Measurements from ENCODE around the gene PLIN4.
"Not testable (repeated sequence)": the region's sequence is repeated elsewhere in the genome, so short reads cannot be mapped to it uniquely, and the experiment has no call there.

The PLIN4 gene, protein sequence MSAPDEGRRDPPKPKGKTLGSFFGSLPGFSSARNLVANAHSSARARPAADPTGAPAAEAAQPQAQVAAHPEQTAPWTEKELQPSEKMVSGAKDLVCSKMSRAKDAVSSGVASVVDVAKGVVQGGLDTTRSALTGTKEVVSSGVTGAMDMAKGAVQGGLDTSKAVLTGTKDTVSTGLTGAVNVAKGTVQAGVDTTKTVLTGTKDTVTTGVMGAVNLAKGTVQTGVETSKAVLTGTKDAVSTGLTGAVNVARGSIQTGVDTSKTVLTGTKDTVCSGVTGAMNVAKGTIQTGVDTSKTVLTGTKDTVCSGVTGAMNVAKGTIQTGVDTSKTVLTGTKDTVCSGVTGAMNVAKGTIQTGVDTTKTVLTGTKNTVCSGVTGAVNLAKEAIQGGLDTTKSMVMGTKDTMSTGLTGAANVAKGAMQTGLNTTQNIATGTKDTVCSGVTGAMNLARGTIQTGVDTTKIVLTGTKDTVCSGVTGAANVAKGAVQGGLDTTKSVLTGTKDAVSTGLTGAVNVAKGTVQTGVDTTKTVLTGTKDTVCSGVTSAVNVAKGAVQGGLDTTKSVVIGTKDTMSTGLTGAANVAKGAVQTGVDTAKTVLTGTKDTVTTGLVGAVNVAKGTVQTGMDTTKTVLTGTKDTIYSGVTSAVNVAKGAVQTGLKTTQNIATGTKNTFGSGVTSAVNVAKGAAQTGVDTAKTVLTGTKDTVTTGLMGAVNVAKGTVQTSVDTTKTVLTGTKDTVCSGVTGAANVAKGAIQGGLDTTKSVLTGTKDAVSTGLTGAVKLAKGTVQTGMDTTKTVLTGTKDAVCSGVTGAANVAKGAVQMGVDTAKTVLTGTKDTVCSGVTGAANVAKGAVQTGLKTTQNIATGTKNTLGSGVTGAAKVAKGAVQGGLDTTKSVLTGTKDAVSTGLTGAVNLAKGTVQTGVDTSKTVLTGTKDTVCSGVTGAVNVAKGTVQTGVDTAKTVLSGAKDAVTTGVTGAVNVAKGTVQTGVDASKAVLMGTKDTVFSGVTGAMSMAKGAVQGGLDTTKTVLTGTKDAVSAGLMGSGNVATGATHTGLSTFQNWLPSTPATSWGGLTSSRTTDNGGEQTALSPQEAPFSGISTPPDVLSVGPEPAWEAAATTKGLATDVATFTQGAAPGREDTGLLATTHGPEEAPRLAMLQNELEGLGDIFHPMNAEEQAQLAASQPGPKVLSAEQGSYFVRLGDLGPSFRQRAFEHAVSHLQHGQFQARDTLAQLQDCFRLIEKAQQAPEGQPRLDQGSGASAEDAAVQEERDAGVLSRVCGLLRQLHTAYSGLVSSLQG (N-terminal part only)
- total RNA-seq = 0.07 to 0.44 (median 0.39) reads per million in 3 experiments

DNA sequence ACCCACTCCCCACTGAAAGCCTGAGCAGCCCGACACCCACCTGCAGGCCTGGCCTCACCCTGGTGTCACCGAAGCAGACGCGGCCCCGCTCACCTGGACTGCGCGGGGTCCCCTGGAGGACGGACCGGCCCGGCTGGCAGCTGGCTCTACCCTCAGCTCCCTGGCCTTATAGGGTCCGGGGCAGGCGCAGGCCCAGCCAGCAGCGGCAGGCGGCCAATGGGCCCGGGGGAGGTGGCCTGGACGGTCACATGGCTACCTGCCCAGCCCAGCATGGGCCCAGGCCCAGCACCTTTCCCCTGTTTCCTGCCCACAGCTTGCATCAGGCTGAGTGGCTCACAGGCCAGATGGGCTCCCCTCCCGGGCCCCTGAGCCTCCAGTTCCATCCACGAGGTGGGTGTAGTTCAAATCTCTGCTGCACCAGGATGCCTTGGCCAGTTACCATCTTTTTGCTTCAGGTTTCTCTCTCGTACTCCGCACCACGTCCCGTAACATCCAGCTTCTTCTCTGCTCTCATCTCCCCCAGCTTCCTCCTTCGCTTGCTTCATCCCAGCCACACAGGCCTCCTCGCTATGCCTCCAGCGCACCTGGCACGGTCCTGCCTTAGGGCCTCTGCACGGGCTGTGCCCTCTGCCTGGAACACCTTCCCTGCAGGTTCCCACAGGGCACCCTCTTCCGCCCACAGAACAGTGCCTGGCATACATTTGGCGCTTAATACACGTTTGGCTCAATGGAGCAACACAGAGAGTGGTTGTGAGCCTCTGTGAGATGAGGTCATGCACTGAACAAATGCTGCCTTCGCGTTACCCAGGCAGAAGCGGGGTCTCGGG lies at the start of gene PLIN4:
Gene PLIN4 (minus strand): TSS at position 142 of the 827 bp plus-strand sequence. CDS start 214 bp downstream, outside the sequence.
- no peak for DNase-seq

DNA sequence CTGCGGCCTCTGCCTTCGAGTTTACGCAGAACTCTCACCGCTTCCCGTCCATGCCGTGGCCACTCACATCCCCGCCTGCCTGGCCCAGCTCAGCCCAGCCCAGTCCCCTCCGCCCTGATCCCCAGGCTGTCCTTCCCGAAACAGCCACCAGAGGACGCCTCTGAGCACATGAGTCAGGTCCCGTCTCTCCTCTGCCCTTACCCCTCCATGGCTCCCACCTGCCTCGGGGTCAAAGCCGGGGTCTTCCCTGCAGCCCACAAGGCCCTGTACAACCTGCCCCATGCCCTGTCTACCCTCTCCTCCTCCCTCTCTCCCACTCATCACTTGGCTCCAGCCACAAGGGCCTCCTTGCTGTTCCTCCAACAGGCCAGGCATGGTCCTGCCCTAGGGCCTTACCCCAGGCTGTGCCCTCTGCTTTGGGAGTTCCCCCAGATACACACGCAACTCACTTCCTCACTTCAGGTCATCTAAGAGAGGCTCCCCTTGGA lies 49.3 kb upstream of the PLIN4 start:
- DNase-seq = peak; percentile 39

DNA sequence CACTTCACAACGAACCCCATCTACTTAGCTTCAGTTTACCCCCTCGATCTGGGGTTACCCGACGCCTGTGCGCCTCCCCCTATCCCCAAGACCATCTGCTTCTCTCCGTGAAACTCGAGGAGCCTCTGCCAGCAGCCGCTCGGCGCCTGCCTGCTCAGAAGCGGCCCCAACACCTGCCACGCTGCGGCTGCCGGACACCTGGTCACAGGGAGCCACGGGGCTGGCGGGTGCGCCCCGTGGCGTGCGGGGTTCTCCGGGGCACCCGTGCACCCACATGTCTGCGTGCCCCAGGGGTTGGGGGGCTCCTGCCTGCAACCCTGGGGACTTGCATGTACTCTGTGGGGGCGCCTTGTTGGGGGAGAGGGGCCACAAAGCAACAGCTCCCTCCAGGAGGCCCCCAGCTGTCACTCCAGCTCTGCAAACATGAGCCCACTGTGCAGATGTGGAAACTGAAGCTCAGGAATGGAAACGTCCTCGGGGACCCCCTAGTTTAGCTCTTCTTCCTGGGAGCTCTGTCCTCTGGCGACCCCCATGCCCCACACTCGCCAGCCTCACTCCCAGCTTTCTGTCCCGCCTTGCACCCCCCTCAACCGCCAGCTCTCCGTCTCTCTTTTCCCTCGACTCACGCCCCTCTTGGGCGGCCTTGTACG lies 48.2 kb upstream of the PLIN4 start:
- DNase-seq = no peak

DNA sequence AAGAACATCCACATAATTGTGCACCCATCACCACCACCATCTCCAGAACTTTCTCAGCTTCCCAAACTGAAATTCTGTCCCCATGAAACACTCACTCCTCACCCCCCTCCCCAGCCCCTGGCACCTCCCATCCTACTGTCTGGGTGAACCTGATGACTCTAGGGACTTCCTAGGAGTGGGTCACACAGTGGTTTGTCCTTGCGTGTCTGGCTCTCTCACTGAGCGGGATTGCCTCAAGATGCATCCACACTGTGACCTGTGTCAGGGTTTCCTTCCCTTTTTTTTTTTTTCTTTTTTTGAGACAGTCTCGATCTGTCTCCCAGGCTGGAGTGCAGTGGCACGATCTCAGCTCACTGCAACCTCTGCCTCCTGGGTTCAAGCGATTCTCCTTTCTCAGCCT lies 45.3 kb upstream of the PLIN4 start:
- DNase-seq = not testable (repeated sequence)

DNA sequence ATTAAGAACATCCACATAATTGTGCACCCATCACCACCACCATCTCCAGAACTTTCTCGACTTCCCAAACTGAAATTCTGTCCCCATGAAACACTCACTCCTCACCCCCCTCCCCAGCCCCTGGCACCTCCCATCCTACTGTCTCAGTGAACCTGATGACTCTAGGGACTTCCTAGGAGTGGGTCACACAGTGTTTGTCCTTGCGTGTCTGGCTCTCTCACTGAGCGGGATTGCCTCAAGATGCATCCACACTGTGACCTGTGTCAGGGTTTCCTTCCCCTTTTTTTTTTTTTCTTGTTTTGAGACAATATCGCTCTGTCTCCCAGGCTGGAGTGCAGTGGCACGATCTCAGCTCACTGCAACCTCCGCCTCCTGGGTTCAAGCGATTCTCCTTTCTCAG lies 43.8 kb upstream of the PLIN4 start:
- not testable (repeated sequence) for DNase-seq

DNA sequence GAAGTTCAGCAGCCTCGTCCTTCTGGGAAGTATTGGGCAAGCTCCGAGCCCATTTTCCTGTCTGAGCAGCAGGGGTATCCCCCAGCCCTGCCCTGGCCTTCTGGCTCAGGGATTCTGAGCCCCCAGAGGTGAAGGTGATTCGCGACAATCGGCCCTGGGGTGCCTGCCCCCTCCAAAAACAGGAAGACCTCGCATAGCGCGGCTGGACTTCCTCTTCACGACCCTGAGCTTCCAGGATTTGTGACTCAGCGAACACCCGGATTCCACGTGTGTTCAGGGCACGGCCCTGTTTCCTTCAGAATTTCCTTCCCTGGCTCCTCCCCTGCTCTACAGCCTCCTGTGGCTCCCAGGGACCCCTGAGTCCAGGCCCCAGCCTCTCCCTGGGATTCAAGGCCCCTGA lies 41.3 kb upstream of the PLIN4 start, which contains the start of gene SEMA6B:
Gene SEMA6B (minus strand): TSS at position 116 of the 400 bp plus-strand sequence. CDS start 1,227 bp downstream, outside the sequence.
- DNase-seq = no peak

DNA sequence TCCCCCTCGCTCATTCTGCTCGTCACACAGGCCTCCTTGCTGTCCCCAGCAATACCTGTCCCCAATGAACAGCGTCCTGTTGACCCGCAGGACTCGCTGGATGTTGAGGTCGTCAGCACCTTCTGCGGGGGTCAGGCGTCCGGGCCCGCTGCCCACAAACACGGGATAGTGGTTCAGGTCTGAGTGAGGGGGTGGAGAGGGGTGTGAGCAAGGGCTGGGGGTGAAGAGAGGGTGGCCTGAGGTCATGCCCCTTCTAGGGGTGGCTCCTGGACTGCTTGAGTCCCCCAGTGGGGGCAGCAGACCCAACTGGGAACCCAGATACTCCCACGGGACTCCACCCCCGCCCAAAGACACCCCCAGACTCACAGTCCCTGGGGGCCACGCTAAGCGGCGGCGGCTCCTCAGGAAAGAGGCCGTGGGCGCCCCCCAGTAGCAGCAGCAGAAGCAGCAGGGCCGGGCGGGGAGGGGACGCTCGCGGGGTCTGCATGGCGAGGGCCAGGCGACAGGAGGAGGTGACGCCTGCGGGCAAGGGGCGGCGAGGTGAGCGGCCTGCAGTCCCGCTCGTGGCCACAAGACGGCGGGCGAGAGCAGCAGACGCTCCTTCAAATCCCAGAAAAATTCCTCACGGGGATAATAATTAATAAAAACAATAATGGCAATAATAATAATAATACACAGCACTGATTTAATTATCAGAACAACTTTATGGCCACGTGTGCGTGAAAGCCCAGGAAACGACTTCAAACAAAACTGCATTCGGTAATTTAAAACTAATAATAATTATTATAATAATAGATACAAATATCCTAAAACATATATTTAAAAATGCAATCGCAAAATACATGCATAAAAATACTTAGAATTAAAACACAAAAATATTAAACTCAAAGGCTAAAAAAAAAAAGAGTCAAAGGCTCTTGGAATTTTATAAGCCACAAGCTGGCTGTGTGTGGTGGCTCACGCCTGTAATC lies 40.0 kb upstream of the PLIN4 start:
- DNase-seq = no peak

DNA sequence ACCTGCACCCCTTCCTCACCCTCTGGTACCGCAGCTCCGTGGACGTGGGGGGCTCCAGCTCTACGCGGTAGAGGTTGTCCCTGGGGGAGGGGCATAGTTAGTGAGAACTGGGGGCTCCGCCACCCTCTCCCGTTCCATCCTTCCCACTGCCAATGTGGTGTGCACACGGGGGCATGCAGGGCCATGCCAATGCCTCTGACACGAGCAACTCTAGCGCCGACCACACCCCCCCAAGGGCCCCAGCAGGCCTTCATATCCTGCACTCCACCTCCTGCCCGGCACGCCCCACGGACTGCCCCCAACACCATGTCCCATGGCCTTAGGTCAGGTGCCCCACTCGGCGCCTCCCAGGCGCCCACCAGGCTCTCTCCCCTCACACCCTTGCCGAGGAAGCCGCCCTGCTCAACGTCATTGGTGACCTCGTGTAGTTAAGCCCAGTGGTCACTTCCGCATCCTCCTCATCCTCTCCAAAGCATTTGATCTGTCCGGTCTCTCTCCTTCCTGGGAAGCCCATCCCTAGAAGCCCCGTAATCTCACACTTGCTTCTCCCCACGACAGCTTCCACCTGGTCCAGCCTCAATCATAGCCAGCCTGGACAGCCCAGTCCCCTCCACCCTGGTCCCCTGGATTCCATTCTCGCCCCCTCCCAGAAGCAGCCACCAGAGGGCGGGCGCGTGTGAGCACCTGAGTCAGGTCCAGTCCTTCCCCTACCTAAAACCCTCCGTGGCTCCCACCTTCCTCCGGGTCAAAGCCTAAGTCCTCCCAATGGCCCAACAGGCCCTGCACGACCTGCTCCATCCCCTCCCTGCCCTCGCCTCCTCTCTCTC lies 39.1 kb upstream of the PLIN4 start:
- DNase-seq = no peak

DNA sequence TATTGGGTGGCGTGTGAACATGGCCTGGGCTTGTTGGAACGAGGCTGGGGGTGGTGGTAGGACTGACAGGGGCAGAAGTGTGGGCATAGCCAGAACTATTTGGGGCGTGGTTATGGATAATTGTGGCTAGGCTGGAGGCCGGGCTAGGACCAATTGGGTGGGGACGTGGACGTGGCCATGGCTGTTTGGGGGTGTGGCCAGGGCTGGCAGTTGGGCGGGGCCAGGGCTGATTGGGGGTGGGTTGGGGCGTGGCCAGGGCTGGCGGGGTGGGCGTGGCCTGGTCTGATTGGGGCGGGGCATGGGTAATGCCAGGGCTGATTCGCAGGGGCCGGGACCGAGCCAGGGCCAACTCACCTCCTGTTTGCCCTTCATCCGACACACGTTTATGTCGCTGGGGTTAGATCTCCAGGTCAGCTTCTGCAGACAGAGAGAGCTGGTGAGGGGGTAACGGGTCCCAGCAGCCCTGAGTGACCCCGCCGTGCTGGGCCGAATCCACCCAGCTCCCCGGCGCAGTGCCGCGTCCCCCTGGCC lies 38.4 kb upstream of the PLIN4 start:
- DNase-seq = no peak

DNA sequence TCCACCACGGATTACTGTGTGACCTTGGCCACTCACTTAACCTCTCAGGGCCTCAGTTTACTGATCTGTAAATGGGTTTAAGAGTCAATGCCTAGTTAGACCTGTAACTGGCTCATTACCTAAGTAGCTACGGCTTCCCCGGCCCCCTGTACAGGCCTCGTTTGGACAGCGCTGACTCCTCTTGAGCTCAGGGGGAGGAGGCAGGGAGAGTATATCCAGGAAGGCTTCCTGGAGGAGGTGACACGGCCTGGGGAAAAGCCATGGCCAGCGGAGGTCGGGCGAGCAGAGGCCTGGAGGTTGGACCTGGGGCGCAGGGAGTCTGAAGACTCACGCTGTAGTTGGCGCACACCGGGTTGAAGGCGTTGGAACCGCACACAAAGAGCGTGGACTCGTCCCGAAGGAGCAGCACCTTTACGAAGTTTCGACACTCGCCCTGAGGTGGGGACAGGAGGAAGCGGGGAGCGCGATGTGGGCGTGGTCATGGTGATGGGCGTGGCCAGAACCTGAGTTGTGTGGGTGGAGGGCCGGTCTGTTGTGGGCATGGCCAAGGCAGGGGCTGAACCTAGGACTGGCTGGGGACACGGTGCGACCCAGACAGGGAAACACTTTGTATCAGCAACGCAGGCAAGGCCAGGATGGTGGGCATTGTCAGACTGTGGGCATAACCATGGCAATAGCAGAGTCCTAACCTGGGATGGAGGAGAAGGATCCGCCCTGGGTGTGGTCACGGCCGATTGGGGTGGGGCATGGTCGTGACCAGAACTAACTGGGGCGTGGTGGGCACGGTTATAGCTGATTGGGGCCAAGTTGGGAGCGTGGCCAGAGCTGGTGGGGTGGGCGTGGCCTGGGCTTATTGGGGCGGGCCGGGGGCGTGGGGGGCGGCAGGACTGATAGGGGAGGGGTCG lies 37.6 kb upstream of the PLIN4 start:
- no peak for DNase-seq

DNA sequence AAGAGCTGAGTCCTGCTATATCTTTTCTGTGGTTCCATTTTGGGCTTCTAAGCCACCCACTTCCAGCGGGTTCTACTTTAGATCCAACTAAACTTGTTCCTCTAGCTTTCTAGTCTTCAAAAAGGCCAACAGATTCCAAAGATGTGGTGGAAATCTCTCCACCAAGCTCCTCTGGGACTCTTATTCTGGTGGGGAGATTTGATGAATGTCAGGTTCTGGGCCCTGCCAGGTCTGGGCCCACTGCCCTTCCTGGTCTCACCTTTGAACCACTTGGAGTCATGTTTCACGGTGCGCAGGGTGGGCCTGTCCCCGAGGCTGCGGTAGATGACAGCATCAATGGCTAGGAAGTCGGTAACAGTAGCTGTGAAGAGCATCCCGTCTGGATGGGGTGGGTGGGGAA lies 36.4 kb upstream of the PLIN4 start:
- no peak for DNase-seq

DNA sequence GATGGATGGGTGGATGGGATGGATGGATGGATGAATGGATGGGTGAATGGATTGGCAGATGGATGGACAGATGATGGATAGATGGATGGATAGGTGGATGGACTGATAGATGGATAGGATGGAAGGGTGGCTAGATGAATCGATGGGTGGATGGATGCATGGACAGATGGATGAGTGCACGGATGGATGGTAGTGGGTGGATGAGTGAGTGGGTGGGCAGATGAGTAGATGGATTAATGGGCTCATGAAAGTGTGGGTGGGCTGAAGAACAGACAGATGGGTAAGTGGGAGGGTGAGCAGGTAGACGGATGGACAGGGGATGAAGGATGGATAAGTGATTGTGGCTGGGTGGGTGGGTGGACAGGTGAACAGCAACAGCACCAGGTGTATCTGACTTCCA lies 35.5 kb upstream of the PLIN4 start:
- no peak for DNase-seq

DNA sequence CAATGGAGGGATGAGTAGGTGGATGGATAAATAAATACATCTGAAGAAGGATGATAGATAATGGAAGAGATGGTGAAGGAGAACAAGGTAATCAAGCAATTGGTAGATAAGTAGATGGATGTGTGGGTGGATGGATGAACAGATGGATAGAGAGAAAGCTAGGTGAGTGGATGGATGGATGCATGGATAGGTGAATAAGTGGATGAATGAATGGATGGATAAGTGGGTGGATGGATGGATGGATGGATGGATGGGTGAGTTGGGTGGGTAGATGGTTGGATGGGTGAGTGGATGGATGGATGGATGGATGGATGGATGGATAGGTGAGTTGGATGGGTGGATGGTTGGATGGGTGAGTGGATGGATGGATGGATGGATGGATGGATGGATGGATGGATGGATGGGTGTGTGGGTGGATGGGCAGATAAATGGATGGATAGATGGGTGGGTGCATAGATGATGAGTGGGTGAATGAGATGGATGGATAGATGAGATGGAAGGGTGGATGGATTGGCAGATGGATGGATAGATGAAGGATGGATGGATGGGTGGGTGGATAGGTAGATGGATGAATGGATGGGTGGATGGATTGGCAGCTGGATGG lies 34.9 kb upstream of the PLIN4 start:
- DNase-seq = no peak

DNA sequence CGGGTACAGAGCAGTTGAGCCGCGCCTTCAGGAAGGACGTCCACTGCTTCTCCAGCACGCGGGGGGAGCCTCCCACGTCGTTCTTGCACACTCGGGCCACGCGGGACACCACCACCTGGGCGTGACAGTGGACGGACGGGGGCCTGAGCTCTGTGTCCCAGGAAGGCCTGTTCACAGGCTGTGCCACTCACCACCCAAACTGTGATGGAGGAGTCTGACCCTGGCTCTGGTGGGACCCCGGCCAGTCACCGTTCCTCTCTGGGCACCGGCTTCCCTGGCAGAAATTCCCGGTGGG lies 34.2 kb upstream of the PLIN4 start:
- DNase-seq = no peak

DNA sequence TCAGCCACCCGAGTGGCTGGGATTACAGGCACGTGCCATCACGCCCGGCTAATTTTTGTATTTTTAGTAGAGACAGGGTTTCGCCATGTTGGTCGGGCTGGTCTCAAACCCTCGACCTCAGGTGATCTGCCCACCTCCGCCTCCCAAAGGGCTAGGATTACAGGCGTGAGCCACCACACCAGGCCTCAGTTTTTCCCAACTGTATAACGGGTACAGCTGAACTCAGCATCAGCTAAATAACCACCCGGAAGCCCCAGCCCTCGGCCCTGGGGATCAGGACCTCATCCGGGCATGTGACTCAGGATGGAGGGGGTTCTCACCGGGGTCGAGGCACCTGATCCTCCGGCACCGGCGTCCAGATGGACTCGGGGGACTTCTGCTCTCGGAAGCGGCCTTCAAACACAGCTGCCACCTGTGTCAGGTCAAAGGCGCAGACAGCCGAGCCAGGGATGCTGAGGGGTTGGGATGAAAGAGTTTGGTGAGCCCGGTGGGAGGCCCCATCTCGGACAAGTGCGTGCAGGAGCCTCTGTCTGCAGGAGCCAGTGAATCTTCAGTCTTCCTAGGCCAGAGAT lies 32.3 kb upstream of the PLIN4 start:
- DNase-seq = no peak

DNA sequence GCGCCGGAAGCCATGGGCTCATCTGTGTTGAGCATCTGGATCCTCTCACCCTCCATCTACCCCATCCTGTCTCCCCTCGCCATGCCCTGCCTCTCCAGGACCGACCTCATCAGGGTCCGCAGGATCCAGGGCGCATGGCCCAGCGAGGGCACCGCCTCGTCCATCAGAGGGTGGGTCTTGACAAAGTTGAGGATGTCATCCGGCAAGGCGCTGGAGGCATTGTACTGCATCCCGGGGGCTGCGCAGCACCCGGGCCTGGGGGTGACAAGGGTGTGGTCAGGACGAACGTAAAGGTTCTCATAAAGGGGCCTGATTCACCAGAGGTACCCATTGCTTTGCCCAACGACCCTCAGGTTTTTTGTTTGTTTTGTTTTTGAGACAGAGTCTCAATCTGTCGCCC lies 31.7 kb upstream of the PLIN4 start:
- no peak for DNase-seq

DNA sequence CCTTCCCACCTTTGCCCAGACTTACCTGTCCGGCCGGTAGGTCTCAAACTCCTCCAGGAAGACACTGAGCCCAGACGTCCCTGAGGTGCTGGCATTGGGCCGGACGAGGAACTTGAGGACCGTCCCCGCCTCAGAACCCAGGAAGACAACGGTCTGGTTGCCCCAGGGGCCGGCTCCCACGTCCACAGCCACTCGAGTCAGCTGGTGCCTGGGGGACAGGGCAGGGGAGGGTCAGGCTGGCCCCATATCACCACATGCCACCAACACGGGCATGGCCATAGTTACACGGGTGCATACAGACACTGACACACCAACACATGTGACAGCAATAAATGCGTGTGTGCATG lies 29.9 kb upstream of the PLIN4 start:
- no peak for DNase-seq

Measured in central memory CD4-positive, alpha-beta T cell (primary cell).